VCaP (cell line): ENCODE results near the gene MAP3K20.
"Not testable (repeated sequence)": the region's sequence is repeated elsewhere in the genome, so short reads cannot be mapped to it uniquely, and the experiment has no call there.

ENCODE experiments used
- H3K27ac ChIP-seq: fragments of 450-650 bp; 2 replicates; pipeline ENCODE4 v1.5.1; 2017
- TF ChIP-seq, protein P1 (sequence below): fragments of 450-650 bp; conservative IDR thresholded peaks from 2 replicates; pipeline ENCODE4 v1.5.1; 2017; ENCODE audit warnings: mild to moderate bottlenecking, moderate library complexity

MAP3K20 gene

DNA sequence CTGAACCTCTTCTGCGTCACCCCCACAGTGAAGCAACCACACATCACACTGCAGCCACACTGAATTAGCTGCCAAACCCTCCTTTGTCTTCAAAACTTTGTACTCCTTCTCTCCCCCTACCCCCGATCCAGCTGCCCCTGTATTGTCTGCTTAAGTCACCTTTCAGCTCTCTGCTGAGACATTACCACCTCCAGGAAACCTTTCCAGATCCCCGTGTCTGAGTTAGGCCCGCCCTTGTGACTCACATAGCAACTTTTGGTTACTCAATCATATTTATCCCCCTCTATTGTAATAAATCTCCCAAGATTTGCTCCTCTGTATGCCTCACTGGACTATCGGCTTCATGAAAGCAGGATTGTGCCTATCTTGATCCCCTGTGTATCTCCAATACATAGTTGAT is 196.2 kb downstream of the MAP3K20 start:
- no peak overlapping the region for H3K27ac ChIP-seq
- TF ChIP-seq, protein P1, sequence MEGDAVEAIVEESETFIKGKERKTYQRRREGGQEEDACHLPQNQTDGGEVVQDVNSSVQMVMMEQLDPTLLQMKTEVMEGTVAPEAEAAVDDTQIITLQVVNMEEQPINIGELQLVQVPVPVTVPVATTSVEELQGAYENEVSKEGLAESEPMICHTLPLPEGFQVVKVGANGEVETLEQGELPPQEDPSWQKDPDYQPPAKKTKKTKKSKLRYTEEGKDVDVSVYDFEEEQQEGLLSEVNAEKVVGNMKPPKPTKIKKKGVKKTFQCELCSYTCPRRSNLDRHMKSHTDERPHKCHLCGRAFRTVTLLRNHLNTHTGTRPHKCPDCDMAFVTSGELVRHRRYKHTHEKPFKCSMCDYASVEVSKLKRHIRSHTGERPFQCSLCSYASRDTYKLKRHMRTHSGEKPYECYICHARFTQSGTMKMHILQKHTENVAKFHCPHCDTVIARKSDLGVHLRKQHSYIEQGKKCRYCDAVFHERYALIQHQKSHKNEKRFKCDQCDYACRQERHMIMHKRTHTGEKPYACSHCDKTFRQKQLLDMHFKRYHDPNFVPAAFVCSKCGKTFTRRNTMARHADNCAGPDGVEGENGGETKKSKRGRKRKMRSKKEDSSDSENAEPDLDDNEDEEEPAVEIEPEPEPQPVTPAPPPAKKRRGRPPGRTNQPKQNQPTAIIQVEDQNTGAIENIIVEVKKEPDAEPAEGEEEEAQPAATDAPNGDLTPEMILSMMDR: no peak

DNA sequence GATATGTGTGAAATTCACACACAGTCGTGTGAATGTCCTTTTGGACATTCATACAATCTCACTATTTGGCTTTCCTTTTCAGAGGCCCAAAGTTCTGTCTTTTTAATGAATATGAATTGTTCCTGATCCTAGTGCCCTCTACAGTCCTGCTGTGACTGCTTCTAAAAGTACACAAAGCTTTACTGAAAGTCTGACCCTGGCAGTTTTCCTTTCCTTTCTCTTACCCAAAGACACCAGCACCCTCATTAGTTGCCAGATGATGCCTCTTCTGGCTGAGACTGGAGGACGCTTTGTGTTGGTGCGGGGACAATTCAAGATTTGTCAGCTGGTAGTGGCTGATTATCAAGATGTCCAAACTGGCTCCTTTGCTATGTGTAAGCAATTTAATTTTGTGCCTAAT is 197.2 kb downstream of the MAP3K20 start:
- H3K27ac ChIP-seq: no peak overlapping the region
- TF ChIP-seq, protein P1: peak; percentile 22

DNA sequence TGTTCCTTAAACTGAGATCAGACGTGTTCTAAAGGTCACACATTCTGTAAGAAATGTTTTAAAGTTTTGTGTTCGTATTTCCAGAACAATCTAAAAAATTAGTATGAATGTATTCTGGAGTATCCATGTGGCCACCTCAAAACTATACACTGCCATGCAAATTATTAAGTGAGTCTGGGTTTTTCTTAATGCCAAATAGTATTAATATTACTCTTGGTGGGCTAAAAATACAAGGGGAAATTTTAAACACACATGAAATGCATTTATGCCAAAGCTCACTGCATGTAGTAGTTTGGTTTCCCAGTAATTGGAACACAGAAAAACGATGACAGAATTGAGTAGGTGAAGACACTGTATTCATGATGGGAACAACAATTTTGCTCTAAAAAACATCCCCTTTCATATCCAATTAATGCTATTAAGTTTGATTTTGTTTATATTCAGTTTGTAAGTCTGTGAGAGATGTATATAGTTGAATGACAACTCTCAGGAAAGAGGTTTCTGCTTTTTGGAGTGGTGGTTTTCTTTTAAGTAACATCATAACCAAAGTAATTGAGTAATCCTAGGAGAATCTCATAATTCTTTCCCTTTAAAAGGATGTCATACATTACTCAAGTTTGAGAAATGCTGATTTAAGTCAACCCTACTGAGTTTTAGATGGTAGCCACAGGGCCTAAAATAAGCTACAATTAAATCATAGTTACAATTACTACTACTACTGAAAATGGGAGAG is 203.3 kb downstream of the MAP3K20 start:
- no peak overlapping the region for H3K27ac ChIP-seq
- TF ChIP-seq, protein P1: no peak

DNA sequence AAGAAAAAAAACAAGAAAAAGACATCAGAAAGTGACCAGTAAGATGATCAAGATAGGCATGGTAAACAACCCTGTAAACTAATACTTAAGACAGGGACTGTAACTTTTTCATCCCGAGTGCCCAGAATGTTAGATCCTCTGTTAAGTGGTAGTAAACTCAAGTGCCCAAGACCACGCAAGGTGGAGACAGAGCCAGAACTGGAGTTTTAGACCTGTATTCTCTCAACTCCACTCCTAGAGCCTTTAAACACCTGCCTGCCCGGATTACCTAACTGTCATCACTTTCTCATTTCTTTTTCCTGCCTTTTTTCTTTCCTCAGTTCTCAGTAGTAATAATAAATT is 203.9 kb downstream of the MAP3K20 start:
- H3K27ac ChIP-seq: no peak overlapping the region
- TF ChIP-seq, protein P1: no peak

DNA sequence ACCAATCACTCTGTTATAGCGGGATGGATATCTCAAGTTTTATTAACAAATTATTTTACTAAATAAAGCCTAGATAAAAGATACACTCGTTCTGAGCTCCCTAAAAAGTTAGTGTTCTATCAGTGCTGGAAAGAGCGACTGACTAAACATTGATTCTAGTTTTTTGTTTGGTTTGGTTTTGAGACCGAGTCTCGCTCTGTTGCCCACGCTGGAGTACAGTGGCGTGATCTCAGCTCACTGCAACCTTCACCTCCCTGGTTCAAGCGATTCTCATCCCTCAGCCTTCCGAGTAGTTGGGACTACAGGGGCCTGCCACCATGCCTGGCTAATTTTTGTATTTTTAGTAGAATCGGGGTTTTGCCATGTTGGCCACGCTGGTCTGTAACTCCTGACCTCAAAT is 205.2 kb downstream of the MAP3K20 start:
- TF ChIP-seq, protein P1: no peak

DNA sequence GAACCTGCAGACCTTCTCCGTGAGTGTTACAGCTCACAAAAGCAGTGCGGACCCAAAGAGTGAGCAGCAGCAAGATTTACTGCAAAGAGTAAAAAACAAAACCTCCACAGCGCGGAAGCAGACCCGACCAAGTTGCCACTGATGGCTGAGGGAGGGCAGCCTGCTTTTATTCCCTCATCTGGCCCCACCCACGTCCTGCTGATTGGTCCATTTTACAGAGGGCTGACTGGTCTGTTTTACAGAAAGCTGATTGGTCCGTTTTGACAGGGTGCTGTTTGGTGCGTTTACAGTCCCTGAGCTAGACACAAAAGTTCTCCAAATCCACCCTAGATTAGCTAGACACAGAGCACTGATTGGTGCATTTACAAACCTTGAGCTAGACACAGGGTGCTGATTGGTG is 206.3 kb downstream of the MAP3K20 start:
- H3K27ac ChIP-seq: not testable (repeated sequence)

More for the DNA sequence above, 205.2 kb downstream of the MAP3K20 start:
- H3K27ac ChIP-seq: no peak overlapping the region

DNA sequence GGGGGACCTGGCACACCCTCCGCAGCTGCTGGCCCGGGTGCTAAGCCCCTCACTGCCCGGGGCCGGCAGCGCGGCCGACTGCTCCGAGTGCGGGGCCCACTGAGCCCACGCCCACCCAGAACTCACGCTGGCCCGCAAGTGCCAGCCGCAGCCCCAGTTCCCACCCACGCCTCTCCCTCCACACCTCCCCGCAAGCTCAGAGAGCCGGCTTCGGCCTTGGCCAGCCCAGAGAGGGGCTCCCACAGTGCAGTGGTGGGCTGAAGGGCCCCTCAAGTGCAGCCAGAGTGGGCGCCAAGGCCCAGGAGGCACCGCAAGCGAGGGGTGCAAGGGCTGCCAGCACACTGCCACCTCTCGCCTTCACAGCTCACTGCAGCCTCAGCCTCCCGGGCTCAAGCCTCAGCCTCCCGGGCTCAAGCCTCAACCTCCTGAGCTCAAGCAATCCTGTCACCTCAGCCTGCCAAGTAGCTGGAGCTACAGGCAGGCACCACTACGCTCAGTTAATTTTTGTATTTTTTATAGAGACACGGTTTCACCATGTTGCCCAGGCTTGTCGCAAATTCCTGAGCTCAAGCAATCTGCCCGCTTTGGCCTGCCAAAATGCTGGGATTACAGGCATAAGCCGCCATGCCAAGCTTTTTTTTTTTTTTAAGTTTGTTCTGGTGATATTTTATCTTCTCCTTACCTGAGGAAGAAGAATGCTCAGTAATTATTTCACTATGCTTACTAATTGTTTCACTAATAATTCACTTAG is 207.3 kb downstream of the MAP3K20 start:
- TF ChIP-seq, protein P1: no peak
- no peak overlapping the region for H3K27ac ChIP-seq
